Glomerular visceral epithelial cell (primary cell): ENCODE measurements around the gene MYCBP2.
"Not testable (repeated sequence)": the region's sequence is repeated elsewhere in the genome, so short reads cannot be mapped to it uniquely, and the experiment has no call there.

Experiments
- DNase-seq: peaks from one replicate; pipeline ENCODE4 v3.0.0-alpha.2; 2016; ENCODE audit errors: extremely low spot score

MYCBP2 gene

GRCh38 chr13:77198995-77199394 lies 127.9 kb downstream of the MYCBP2 start:
- DNase-seq: not testable (repeated sequence)

- DNase-seq: no peak
These were observed 130.8 kb downstream of the MYCBP2 start for GRCh38 chr13:77196052-77196618.

- DNase-seq: no peak
These were observed 136.4 kb downstream of the MYCBP2 start for GRCh38 chr13:77190349-77190958.

- DNase-seq: no peak
These were observed 141.2 kb downstream of the MYCBP2 start for GRCh38 chr13:77185721-77186120.

GRCh38 chr13:77184455-77184854 lies 142.4 kb downstream of the MYCBP2 start:
- DNase-seq: no peak

GRCh38 chr13:77180011-77180410 lies 146.9 kb downstream of the MYCBP2 start:
- DNase-seq: no peak

GRCh38 chr13:77177646-77178045 lies 149.2 kb downstream of the MYCBP2 start:
- DNase-seq: no peak

- peak; percentile 5 for DNase-seq
These were observed 150.5 kb downstream of the MYCBP2 start for GRCh38 chr13:77176350-77176749.

- no peak for DNase-seq
These were observed 154.2 kb downstream of the MYCBP2 start for GRCh38 chr13:77172650-77173049.

- DNase-seq: no peak
These were observed 155.4 kb downstream of the MYCBP2 start for GRCh38 chr13:77171451-77171850.

- no peak for DNase-seq
These were observed 158.7 kb downstream of the MYCBP2 start for GRCh38 chr13:77168237-77168636.

GRCh38 chr13:77150651-77151050 lies 176.2 kb downstream of the MYCBP2 start:
- DNase-seq: no peak

- no peak for DNase-seq
These were observed 183.5 kb downstream of the MYCBP2 start for GRCh38 chr13:77143431-77143830.

GRCh38 chr13:77139306-77139705 lies 187.6 kb downstream of the MYCBP2 start:
- DNase-seq: no peak

GRCh38 chr13:77138813-77139212 lies 188.1 kb downstream of the MYCBP2 start:
- no peak for DNase-seq

- DNase-seq: peak; percentile 2
These were observed 189.9 kb downstream of the MYCBP2 start for GRCh38 chr13:77136902-77137420.

GRCh38 chr13:77124423-77124822 lies 202.5 kb downstream of the MYCBP2 start:
- DNase-seq: no peak

GRCh38 chr13:77118134-77118533 lies 208.8 kb downstream of the MYCBP2 start:
- DNase-seq: no peak

- no peak for DNase-seq
These were observed 212.6 kb downstream of the MYCBP2 start for GRCh38 chr13:77114271-77114670.

- DNase-seq: no peak
These were observed 213.4 kb downstream of the MYCBP2 start for GRCh38 chr13:77113496-77113895.

- no peak for DNase-seq
These were observed 221.8 kb downstream of the MYCBP2 start for GRCh38 chr13:77105051-77105450.

- DNase-seq: no peak
These were observed 227.5 kb downstream of the MYCBP2 start for GRCh38 chr13:77099415-77099814.

GRCh38 chr13:77095288-77095687 lies 231.6 kb downstream of the MYCBP2 start:
- DNase-seq: no peak

GRCh38 chr13:77094773-77095172 lies 232.1 kb downstream of the MYCBP2 start:
- no peak for DNase-seq
